ENCODE measurements around the gene TBC1D19.

GRCh38 chr4:26724534-26724933 lies 140.7 kb downstream of the TBC1D19 start:
- TF ChIP-seq CTCF (IDR thresholded peaks at IDR 0.05) (no peak), POLR2A (IDR thresholded peaks at IDR 0.05) (no peak), EP300 (IDR thresholded peaks at IDR 0.05) (no peak)

Data from stomach (tissue), 4 donors.